ENCODE results near the gene NPVF.

NPVF gene

GRCh38 chr7:25244254-25245033 is 16.2 kb upstream of the NPVF start:
- TF ChIP-seq GATA2 (IDR thresholded peaks at IDR 0.05; ENCODE audit: low read depth, low read length): no peak
- TF ChIP-seq GATA3 (IDR thresholded peaks at IDR 0.05; ENCODE audit: low read depth, low read length): no peak

GRCh38 chr7:25242678-25243077 is 14.4 kb upstream of the NPVF start:
- no peak for TF ChIP-seq GATA2 (IDR thresholded peaks at IDR 0.05; ENCODE audit: low read depth, low read length)
- no peak for TF ChIP-seq GATA3 (IDR thresholded peaks at IDR 0.05; ENCODE audit: low read depth, low read length)

GRCh38 chr7:25240896-25241295 is 12.6 kb upstream of the NPVF start:
- no peak for TF ChIP-seq GATA2 (IDR thresholded peaks at IDR 0.05; ENCODE audit: low read depth, low read length)
- TF ChIP-seq GATA3 (IDR thresholded peaks at IDR 0.05; ENCODE audit: low read depth, low read length): no peak

GRCh38 chr7:25240340-25240739 is 12.1 kb upstream of the NPVF start:
- no peak for TF ChIP-seq GATA2 (IDR thresholded peaks at IDR 0.05; ENCODE audit: low read depth, low read length)
- TF ChIP-seq GATA3 (IDR thresholded peaks at IDR 0.05; ENCODE audit: low read depth, low read length): no peak

- TF ChIP-seq GATA2 (IDR thresholded peaks at IDR 0.05; ENCODE audit: low read depth, low read length): no peak
- no peak for TF ChIP-seq GATA3 (IDR thresholded peaks at IDR 0.05; ENCODE audit: low read depth, low read length)
Observed at GRCh38 chr7:25239888-25240287, 11.6 kb upstream of the NPVF start.

GRCh38 chr7:25238066-25238725 is 9.9 kb upstream of the NPVF start:
- no peak for TF ChIP-seq GATA3 (IDR thresholded peaks at IDR 0.05; ENCODE audit: low read depth, low read length)
- TF ChIP-seq GATA2 (IDR thresholded peaks at IDR 0.05; ENCODE audit: low read depth, low read length): no peak

GRCh38 chr7:25235471-25235870 is 7.2 kb upstream of the NPVF start:
- no peak for TF ChIP-seq GATA3 (IDR thresholded peaks at IDR 0.05; ENCODE audit: low read depth, low read length)
- no peak for TF ChIP-seq GATA2 (IDR thresholded peaks at IDR 0.05; ENCODE audit: low read depth, low read length)

GRCh38 chr7:25234336-25234735 is 6.0 kb upstream of the NPVF start:
- TF ChIP-seq GATA2 (IDR thresholded peaks at IDR 0.05; ENCODE audit: low read depth, low read length): no peak

GRCh38 chr7:25223206-25223605 is 5.1 kb downstream of the NPVF start:
- TF ChIP-seq GATA2 (IDR thresholded peaks at IDR 0.05; ENCODE audit: low read depth, low read length) (no peak), GATA3 (IDR thresholded peaks at IDR 0.05; ENCODE audit: low read depth, low read length) (no peak)

GRCh38 chr7:25222666-25223065 is 5.6 kb downstream of the NPVF start:
- no peak for TF ChIP-seq GATA2 (IDR thresholded peaks at IDR 0.05; ENCODE audit: low read depth, low read length)

- TF ChIP-seq GATA3 (IDR thresholded peaks at IDR 0.05; ENCODE audit: low read depth, low read length): no peak
- no peak for TF ChIP-seq GATA2 (IDR thresholded peaks at IDR 0.05; ENCODE audit: low read depth, low read length)
Observed at GRCh38 chr7:25221009-25221408, 7.3 kb downstream of the NPVF start.

- TF ChIP-seq GATA2 (IDR thresholded peaks at IDR 0.05; ENCODE audit: low read depth, low read length) (no peak), GATA3 (IDR thresholded peaks at IDR 0.05; ENCODE audit: low read depth, low read length) (no peak)
Observed at GRCh38 chr7:25218191-25218590, 10.1 kb downstream of the NPVF start.

- TF ChIP-seq GATA3 (IDR thresholded peaks at IDR 0.05; ENCODE audit: low read depth, low read length) (no peak), GATA2 (IDR thresholded peaks at IDR 0.05; ENCODE audit: low read depth, low read length) (no peak)
Observed at GRCh38 chr7:25216837-25217236, 11.4 kb downstream of the NPVF start.

GRCh38 chr7:25215694-25216335 is 12.5 kb downstream of the NPVF start:
- no peak for TF ChIP-seq GATA3 (IDR thresholded peaks at IDR 0.05; ENCODE audit: low read depth, low read length)
- no peak for TF ChIP-seq GATA2 (IDR thresholded peaks at IDR 0.05; ENCODE audit: low read depth, low read length)

Data from SH-SY5Y (cell line).